ENCODE data around the gene LRIT1.

The LRIT1 gene

DNA sequence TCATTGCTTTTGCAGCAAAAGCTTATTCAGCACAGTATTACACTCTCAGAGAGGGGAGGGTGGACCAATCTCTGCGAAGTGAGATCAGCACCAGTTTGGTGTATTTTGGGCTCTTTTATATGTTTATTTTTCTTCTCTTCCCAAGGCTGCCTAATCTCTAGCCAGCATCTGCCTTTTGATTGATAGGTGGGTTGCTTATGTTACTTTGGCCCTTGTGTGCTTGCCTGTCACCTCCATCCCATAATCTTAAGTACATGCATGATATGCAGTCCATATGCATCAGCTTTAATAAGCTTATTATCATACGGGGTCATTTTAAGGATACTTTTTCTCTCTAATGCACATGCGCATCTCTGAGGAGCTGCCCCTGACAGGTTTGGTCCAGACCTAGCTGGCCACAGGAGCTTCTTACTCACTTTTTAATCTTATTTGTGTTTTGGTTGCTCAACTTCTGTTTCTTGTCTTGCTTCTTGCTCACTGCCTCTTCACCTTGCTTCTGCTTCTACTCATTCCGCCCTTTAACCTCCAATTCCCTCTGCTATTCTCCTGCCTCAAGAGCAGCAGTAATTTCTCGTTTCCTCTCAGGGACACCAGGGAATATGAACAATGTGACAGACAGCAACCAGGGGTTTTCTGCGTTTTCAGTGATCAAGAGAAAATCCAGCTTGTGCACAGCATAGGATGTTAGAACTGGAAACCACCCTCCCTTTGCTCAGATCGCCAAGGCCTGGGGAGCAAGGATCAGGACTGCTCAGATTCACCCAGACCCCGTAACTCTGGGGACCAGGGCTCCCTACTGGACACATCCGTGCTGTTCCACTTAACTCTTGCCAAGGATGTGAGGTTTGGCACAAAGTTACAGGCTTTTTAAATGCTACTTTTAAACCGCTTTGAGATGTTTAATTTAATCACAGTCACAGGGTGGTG, 13.5 kb upstream of the LRIT1 start:
- DNase-seq, result no peak

DNA sequence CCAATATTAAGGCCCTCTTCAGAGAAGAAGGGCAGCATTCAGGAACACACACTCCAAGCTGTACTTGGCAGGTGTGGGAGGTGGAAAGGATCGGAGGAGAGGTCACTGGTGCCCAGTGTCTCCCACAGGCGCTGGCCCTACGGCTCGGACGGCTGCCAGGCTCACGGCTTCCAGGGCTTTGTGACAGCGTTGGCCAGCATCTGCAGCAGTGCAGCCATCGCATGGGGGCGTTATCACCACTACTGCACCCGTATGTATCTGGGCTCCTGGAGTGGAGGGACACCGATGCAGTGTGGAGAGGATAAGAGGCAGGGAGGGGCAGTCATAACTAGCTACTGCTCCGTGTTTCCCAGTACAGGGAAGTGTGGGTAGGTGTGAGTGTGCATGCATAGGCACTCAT, 7.4 kb upstream of the LRIT1 start:
- DNase-seq, result no peak

DNA sequence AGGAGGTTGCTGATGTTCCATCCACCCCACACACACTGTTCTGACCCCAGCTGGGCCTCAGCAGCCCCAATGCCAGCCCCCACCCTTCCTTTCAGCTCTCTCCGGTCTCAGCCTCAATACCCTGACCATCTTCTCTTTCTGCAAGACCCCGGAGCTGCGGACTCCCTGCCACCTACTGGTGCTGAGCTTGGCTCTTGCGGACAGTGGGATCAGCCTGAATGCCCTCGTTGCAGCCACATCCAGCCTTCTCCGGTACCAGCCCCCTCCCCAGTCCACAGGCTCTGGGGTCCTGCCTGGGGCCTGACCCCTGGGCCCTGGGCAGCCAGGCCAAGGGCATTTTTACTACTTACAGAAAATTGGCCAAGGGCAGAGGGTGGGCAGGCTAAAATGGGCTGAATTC, 6.2 kb upstream of the LRIT1 start:
- DNase-seq, result no peak

DNA sequence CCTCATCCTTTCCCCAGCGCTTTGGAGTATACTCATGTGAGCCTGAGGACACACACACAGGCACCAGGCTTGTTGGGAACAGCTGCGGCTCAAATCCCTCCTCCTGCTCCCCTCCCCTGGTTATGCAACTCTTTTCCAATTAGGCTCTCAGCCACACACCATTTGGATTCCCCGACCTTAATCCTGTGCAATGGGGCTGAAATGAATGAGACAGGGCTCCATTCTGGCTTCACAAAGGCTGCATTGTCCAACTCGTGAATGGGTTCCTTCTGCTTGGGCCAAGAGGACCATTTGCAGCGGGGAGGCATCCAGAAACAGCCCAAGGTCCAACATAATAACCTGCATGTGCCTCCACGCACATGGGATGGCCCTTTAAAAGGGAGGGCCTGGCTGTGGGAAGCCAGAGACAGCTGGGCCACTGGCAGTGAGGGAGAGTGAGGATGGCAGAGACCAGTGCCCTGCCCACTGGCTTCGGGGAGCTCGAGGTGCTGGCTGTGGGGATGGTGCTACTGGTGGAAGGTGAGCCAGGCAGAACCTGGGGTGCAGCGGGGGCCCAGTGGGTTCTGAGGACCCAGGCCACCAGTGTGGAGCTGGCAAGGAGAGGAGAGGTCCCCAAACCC, 3.4 kb upstream of the LRIT1 start, which contains the start of gene RGR:
Gene RGR (plus strand): TSS at position 403 of the 620 bp plus-strand sequence. CDS start 38 bp downstream, at position 441.
- DNase-seq, result no peak

DNA sequence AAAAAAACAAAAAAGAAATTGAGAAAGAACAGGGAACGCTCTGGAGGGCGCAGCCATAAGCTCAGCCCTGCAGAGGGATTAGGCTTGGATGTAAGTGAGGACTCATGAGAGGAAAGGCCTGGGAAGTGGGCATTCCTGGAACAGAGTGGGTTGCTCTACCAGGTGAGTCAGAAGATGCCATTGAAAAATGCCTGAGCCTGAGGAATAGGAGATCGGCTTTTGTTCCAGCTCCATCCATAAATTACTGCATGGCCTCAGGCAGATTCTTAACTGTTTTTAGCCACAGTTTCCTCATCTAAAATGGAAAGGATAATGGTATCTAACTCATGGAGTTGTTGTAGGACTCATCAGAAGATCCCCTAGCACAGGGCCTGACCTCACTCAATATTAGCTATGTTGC, 2.4 kb upstream of the LRIT1 start:
- no peak for DNase-seq

DNA sequence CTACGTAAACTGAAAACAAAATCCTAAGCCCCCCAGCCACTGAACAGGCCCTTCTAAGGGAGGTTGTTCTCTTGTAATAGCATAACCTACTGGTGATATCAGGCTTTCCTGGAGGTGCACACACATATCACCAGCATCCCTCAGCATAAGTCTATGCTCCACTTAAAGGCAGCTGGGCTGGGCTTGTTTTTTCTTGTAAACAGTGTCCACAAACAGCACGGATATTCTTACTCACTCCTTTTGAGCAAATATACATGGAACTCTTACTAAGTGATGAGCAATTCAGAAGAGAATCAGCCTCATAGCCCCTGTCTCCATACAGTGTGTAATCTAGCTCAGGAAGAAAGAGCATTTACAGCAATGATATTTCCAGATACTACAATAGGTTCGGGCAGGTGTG, 2.4 kb downstream of the LRIT1 start:
- no peak for DNase-seq

DNA sequence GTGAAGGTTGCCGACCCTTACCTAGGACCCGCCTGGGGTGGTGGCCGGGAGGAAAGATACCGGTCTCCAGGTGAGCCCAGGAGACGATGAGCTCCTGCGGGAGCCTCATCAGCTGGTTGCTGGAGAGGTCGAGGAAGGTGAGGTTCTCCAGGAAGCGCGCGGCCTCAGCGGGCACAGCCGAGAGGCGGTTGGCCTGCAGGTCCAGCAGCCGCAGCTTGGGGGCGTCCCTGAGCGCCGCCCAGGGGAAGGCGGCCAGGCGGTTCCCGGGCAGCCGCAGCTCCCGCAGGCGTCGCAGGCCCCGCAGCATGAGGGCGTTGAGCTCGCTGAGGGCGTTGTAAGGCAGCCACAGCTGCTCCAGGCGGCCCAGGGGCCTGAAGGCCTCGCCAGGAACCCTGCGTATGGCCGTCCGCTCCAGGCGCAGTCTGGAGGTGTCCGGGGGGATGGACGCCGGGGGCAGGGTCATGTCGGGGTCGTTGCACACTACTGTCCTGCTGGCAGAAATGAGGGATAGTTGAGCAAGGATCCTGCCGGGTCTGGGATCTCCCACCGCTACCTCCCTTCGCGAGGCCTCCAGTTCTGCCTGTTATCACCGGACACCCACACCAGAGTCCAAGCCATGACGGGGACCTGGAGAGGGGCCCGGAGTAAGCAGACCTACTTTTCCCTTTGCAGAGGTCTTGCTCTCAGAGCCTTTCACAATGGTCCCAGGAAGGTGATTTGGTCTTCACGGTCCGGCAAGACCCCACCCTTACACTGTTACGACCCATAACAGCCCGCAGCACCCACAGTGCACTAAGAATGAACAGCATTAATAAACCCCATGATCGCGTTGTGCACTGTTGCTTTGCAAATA, 3.9 kb downstream of the LRIT1 start:
- DNase-seq, result no peak

DNA sequence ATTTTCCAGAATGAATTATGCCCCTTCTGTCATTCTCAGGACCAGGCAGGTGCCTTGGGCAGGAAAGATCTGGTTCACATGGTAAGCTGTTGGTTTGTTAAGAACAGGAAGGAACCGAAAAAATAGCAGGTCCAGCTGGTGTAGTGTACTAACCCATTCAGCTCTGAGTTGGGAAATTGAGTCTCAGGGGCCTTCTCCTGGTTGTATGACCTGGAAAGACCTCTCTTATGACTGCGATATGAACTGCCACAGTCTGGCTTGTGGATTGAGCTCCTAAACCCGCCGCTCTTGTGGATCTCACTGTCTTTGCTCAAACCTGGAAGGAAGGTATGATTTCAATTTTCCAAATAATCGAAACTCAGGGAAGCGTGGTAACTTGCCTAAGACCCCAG, 4.5 kb downstream of the LRIT1 start:
- DNase-seq, result no peak

DNA sequence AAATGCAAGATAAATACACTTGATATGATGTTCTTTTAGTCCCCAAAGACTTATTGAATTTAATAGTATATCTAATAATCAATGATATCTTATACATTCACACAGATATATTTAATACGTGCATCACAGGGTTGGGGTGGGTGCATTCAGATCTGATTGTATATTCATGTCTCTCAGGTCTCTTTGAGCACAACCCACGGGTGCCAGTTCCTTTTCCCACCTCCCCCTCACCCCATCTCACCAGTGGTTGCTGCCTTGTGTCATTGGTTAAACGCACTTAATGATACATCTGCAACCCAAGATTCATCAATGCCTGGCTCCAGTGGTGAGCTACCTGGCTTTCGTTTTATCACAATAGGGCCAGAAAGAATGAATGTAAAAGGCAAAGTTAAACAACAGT, 6.2 kb downstream of the LRIT1 start:
- no peak for DNase-seq

DNA sequence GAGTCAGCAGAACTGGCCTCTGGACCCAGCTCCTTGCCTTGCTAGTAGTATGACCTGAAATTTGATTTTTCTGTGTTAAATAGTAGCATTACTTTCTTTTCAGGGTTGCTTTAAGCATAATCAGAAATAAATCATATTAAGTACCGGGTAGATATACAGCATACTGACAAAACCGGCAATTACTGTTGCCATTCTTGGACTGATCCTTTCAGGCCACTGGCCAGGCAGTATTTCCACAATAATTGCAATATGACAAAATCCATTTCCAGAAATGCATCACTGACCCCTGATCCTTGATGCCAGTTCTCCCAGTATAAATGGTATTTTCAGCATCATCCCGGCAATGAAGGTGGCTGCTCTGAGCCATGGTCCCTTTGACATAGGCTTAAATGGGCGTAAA, 6.9 kb downstream of the LRIT1 start:
- no peak for DNase-seq

DNA sequence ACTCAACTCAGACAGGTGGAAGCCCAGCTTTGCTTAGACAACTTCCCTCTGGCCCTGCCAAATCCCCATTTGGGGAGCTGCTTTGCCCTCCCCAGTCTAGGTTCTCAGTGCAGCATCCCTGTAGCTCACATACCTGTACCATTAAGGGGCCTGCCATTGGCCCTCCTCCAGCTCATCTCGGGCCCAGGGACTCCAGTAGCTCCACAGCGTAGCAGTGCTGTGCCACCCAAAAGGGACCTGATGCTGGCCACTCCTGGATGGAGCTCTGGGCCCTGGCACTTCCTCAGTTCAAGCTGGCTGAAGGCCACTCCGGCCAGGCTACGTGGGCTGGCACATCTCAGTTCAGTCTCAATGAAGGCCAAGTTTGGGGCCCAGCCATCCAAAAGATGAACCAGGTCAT, 7.4 kb downstream of the LRIT1 start:
- no peak for DNase-seq

DNA sequence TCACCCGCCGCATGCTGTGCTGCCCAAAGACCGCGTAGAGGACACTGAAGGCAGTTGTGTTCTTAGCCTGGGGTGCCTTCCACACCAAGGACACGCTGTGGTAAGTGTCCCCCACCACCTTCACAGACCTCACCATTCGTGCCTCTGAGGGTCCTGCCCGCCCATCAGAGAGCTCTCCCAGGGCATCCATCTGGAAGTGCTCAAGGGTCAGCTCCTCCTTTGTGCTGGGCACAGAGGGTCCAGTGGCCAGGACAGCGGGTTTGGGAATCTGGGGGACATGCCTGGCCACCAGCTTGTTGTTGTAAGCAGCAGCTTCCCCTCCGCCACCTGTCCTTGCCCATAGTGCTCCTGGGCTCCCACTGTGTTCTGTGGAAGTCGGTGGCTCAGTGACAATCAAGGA, 9.0 kb downstream of the LRIT1 start:
- DNase-seq, result no peak

DNA sequence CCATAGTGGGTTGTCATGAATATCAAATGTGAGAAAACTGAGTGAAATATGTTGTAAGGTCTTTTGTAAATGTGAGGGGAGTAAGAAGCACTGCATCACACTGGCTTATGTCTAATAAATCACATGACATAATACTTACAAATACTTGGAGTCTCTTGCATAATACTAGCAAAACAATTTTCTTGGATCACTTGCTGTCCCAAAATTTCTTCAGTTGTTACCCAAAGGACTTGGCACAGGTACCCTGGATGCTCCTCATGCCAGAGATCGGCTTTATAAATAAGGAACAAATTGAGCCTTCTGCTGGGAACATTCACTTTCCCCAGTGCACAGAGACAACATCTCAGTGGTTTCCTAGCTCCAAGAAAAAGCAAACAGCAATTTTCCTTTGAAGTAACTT, 11.0 kb downstream of the LRIT1 start:
- DNase-seq, result no peak

DNA sequence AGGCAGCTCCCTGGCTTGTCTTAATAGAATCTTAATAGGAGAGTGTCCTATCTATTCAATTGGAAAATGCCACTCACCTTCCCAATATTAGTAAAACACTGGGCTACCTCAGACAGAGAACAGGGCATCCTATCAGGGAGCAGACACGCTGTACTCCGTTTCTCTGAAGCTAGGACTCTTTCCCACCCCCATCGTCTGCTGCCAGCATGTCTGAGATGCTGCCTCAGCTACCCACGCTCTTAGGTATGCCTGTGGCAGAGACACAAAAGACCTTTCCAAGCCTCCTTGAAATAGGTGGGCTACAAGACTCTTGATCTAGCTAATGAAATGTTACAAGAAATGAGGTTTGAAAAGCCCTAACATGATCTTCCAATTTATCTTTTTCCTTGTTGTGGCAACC, 13.5 kb downstream of the LRIT1 start:
- no peak for DNase-seq

DNA sequence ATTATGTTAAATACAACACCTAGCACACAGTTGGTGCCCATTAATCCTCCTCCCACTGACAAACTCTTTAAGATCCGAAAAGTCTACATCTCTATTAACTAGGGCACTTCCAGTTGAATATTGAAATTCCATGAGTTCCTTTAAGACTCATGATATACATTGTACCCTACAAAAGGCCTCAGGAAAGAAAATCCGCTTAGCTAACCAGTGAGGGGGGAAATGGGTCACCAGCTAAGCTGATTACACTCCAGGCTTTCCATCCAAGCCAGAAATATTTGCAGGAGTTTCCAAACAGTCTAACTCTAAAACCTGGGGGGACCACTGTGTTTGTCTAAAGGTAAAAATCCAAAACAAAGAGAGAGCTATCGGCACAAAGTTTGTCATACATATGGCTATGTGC, 14.7 kb downstream of the LRIT1 start:
- DNase-seq, result no peak

DNA sequence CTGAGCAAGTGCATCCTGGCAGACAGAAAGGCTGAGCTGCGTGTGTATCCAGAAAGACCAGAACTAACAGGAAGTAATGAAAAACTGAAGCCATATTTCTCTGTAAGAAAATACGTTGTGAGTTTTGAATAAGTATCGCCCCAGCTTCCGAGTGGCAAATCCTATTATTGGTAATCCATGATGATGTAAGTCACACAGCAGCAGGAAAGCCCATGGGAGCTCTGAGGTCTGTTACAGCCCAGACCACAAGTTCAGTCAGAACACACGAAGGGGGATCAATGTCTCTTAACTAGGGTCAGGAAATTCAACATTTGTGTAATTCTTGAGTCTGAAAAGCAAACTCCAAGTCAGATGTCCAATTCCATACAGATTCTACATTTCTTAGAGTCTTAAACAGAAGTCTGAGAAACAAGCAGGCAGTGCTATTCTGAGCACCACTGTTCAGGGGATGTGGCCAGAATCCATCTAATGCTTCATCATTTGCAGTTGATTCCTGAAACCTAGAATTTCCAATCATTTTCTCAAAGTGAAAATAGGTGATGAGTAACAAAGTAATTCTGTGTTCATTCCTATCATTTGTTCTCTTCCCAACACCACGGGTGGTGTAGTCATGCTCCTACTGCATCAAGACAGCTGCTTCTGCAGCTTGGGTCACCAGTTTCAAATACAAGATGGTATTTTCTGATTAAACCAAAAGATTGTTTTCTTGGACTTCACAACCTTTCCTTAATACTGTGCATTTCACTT, 15.7 kb downstream of the LRIT1 start, which contains the start of gene LRIT2:
Gene LRIT2 (minus strand): TSS at position 118 of the 747 bp plus-strand sequence. CDS start 24 bp downstream, at position 94.
- no peak for DNase-seq

DNA sequence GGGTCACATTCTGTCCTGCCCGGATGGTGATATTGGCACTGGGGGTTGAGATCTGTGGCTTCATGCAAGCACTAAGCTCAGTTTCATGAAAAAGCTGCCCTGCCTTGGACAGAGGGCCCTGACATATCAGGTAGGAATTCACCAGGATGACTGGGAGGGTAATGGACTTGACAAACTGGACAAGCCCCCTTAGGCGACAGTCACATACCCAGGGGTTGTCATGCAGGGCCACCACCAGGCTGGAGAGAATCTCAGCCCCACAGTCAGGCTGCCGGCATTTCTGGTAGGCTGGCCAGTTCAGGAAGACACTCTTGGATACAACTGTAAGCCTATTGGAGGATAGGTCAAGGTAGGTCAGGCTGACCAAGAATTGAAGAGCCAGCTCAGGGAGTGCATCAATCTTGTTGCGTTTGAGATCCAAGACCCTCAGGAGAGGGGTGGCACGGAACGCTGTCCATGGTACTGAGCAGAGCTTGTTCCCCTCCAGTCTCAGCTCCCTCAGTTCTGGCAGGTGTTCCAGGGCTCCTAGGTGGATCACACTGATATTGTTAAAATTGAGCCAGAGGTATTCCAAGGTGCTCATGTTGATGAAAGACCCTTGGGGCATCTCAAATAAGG, 16.8 kb downstream of the LRIT1 start:
- DNase-seq, result no peak

DNA sequence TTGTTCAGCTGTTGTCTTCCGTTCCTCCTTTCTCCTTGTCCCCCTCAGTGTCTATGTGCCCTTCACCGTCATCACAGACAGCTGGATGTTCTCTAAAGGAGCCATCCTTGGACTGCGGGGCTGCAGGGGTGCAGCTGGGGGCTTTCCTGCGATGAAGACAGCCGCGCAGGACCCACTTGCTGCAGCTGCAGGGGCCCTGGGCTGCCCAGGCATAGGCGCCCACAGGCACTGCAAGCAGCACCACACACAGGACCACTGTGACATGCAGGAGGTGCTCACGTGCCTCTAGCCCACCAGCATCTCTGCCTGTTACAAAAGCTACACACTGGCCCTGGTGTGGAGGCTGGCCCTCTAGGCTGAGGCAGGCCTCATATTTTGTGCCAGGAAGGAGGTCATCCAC, 19.4 kb downstream of the LRIT1 start:
- no peak for DNase-seq

DNA sequence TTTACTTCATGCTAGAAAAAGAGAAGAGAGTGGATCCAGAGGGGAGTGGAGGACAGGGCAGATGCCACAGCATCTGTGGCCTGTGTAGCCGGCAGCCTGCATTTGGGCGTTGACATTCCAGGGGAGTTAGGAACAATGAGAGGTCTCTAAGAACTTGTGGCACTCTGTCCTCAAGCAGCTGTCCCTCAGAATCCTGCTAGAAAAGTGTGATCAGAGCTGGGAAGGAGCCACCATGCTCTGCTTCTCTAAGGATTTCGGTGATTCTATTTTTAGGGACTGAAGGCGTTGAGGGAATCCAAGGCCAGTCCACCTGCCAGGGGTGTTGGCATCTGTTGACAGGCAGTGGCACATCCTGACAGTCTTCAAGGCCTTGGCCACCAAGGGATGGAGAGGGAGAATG, 23.6 kb downstream of the LRIT1 start:
- DNase-seq, result no peak

DNA sequence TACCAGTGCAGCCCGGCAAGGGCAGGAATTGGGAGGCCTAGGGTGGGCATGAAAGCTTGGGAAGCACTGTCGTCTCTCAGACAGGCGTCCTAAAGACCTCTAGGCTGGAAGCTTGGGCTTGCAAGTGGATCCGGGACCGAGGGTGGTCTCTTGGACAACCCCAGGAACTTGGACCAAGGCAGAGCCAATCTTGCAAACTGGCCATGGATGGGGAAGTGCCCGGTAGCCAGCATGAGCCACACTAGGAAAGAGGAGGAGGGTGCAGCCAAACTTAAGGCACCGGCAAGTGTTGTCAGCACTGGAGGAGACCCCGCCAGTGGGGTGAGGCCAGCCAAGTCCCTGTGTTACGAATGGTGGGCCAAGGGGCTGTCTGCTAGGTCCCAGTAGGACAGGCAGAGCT, 24.5 kb downstream of the LRIT1 start:
- no peak for DNase-seq

DNA sequence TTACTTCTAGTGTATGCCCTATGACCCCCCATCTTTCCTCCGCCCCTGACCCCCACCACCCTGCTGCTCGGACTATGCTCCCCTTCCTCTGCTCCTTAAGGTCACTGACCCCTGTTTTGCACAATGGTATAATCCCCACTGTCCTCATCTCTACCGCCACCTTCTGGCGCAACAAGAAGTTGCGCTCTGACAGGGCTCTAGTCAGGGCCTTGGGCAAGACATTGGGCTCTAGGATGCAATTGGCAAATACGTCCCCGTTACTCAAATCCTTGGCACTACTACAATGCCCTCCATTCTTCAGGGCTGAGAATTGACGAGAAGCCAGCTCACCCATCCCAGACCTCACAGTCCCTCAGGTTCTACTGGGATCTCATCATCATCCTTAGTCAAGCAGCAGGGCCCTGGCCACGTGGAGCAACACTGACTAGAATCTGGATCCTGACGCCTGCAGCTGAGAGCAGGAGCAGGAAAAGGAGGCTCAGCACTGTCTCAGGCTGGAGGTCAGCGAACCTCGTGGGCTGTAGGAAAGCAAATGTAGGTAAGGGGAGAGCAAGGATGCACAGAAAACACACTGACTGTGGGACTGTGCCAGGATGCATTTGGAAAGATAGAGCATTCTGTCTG, 26.6 kb downstream of the LRIT1 start:
- no peak for DNase-seq
